ENCODE data around the gene WDTC1.

WDTC1 gene

DNA sequence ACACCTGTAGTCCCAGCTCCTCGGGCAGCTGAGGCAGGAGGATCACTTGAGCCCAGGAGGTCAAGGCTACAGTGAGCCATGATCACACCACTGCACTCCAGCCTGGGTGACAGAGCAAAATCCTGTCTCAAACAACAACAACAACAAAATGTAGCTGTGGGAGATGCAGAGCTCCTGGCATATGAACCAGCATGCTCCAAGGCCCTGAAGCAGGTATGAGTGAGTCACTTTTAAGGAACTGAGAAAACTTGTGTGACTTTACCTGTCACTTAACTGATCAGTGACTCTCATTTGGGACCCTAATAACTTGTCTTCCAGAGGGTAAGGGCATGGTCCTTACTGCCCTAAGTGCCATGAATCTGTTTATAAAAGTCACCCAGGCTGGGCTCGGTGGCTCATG lies 68.2 kb downstream of the WDTC1 start:
- TF ChIP-seq, protein P1, sequence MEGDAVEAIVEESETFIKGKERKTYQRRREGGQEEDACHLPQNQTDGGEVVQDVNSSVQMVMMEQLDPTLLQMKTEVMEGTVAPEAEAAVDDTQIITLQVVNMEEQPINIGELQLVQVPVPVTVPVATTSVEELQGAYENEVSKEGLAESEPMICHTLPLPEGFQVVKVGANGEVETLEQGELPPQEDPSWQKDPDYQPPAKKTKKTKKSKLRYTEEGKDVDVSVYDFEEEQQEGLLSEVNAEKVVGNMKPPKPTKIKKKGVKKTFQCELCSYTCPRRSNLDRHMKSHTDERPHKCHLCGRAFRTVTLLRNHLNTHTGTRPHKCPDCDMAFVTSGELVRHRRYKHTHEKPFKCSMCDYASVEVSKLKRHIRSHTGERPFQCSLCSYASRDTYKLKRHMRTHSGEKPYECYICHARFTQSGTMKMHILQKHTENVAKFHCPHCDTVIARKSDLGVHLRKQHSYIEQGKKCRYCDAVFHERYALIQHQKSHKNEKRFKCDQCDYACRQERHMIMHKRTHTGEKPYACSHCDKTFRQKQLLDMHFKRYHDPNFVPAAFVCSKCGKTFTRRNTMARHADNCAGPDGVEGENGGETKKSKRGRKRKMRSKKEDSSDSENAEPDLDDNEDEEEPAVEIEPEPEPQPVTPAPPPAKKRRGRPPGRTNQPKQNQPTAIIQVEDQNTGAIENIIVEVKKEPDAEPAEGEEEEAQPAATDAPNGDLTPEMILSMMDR (IDR thresholded peaks at IDR 0.05): no peak

DNA sequence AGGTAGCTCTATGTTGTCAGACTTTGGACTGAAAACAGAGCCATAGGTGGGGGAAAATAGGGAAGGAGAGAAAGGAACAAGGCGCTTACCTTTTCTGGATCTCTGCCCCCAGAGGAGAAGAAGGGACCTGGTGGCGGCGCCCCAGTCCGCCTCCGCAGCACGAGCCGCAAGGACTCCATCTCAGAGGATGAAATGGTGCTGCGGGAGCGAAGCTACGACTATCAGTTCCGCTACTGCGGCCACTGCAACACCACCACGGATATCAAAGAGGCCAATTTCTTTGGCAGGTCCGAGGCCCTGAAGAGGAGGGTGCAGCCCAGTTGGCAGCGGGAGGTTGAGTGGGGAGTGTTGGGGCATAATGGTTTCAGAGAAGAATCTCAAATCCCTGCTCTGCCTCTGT lies 69.1 kb downstream of the WDTC1 start:
- TF ChIP-seq, protein P1 (IDR thresholded peaks at IDR 0.05): no peak

DNA sequence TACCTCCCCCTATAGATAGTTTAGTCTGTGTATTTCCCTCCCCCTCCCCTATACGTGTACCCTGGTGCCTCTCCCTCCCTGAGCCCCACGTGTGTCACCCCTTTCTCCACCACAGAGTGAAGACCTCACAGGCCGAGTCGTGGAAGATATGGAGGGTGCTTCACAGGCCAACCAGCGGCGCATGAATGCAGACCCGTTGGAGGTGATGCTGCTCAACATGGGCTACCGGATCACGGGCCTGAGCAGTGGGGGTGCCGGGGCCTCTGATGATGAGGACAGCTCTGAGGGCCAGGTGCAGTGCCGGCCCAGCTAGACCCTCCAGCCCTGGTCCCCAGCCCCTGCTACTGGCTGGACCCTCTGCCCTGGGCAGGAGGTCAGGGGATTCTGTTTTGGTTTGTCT lies 71.6 kb downstream of the WDTC1 start:
- TF ChIP-seq, protein P1 (IDR thresholded peaks at IDR 0.05): no peak

DNA sequence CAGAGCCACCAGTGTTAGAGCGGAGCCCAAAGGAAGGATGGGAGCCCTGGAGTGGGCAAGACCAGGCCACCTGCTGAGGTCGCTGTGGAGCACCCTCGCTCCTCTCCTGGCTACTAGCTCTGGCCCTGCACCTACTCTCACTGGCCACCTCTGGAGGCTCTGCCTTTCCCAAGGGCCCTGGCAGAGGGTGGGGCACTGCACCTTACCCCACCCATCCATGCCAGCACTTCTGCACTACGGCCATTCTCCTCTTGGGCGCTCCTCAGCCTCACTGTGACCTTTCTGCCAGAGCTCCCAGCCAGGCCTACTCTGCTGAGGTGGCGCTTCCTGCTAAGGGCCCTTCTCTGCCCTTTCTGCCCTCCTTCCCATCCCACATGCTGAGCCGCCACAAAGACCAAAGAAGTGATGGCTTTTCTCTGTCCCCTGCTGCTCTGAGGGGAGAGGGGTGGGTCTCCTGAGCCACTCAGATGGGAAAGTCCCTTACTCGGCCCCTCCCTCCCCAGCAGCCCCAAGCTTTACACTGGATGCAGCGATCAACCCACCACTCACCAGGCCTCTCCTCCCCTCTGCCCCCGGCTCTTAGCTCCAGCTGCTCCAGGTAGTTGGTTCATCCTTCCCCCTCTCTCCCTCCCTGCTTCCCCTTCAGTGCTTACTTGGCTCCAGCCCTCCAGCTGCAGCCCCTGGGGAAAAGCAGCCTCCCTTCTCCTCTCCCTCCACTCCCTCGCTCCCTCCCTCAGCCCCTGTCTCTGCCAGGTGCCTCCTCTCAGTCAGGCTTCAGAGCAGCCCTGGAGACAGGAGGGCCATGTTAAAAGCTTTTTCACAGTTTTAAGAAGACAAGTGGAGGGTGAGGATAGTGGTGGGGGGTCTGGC lies 72.7 kb downstream of the WDTC1 start:
- TF ChIP-seq, protein P1 (IDR thresholded peaks at IDR 0.05): no peak

DNA sequence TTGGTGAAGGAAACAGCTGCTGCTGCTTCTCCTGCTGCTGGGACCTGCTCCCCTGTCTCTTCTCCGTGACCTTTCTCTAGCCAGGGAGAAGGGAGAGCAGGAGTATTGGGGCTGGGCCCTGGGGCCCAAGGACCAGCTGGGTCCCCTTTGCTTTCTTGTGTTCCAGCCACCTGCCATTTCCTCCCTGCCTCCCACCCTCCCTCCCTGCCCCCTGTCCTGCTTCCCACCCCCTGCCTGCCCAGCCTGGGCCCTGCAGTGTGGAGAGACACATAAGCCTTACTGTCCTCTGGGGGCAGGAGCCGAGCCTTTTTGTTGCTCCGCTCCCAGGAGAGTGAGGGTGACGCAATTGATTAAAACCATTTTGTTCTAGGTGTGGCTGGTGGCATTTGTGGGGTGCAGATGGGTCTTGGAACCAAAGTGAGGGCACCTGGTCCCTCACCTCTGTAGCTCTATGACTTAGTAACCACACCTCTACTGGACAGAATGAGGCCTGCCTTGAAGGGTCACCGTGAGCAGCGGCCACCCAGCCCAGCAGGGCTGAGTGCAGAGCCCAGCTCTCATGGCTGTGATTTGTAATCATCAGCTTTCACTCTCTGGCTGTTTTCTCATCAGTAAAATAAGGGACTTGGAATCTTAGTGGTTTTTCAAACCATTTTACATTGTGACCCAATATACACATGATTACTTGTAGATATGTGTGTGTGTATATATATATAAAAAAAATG lies 73.6 kb downstream of the WDTC1 start:
- TF ChIP-seq, protein P1 (IDR thresholded peaks at IDR 0.05): no peak

DNA sequence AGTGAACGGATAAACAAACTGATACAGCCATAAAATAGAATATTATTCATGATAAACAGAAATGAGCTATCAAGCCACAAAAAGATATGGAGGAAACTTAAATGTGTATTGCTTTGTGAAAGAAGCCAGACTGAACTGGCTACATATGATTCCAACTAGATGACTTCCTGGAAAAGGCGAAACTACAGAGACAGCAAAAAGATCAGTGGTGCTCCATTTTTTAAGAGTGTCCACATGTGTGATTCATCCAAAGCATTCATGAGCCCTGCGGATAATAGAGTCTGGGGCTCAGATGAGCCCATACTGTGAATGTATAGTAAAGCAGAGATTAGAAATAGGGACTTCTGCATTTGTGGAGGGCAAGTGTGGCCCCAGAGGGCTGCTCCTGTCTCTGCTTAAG lies 79.7 kb downstream of the WDTC1 start:
- TF ChIP-seq, protein P1 (IDR thresholded peaks at IDR 0.05): no peak

DNA sequence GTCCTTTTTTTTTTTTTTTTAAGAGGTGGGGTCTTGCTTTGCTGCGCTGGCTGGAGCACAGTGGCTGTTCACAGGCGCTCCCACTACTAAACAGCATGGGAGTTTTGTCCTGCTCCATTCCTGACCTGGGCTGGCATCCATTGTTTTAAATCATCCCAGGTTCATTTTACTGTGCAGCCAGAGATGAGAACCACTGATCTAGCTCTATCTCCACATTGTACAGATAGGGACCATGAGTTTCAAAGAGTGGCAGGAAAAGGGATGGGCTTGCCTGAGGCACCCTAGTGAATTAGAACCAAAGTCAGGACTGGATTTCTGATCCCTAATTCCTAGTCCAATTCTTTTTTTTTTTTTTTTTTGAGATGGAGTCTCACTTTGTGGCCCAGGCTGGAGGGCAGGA lies 80.3 kb downstream of the WDTC1 start:
- TF ChIP-seq, protein P1 (IDR thresholded peaks at IDR 0.05): no peak
